ENCODE results near the gene DRD3. TPM values are rescaled to one million over a fixed set of nuclear protein-coding genes. Genes with fewer than 3 reads are reported as not detected.

DRD3 gene
- polyA plus RNA-seq, 5 donors = not detected

GRCh38 chr3:114186501-114186900, 7.6 kb upstream of the DRD3 start:
- no peak for DNase-seq

DNA sequence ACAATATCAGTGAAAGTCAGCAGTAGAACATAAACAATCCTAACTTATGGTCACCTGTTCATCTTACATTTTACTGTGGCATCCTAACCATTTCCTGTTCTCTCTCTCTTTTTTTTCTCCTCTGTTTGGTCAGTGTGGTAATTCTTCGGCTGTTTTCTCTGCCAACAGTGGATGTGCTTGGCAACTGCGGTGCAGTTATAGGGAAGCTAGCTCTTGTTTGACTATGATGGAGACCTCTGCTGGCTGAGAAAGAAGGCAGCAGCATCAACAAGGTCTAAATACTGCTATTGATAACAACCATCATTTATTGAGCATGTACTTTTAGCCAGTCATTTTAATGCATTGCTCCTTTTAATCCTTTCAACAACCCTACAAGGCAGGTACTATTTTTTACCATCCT, 723 bp upstream of the DRD3 start:
- DNase-seq = no peak

GRCh38 chr3:114176890-114177289, 2.0 kb downstream of the DRD3 start:
- DNase-seq = no peak

- no peak for DNase-seq
These were observed 2.4 kb downstream of the DRD3 start for GRCh38 chr3:114176487-114176886.

DNA sequence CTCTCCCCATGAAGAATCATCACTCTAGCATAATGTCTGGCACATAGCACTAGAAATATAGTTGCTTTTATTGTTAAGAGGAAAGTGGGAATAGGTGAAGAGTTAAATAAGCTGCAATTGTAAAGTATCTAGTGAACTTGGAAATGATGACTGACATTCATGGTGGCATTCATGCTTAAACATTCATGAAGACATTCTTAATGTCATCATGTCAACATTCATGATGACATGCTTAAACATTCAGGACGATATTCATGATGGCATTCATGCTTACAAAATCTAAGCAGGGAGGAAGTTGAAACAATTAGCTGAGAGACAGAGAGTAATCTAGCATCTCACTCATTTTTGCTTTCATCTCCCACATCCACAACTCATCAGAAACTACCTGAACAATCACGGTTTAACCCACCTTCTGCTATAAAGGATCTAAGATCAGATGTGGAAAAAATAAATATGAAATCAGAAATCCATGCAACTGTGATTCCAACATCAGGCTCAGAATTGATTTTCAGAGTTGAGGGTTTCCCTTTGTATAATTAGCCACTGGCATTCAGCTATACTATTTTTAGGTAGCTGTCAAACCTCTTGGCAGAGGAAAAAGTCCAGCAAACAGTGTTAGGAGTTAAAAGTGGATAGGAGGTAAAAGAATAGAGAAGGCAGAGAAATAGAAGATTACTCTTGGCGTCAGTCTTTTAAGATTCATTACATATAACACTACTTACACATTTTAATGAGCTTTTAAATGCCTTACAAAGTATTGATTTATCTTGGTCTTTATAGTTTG, 3.5 kb downstream of the DRD3 start:
- DNase-seq = no peak

DNA sequence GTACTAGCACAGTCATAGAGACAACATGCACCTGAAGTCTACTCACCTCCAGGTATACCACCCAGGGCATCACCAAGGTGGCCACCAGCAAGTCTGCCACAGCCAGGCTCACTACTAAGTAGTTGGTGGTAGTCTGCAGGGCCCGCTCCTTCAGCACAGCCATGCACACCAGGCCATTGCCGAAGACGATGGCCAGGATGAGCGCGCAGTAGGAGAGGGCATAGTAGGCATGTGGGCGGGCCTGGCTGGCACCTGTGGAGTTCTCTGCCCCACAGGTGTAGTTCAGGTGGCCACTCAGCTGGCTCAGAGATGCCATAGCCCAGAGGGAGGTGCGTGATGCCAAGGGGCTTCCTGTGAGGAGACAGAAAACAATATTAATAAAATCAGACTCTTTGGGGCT, 7.2 kb downstream of the DRD3 start:
- DNase-seq = no peak

- no peak for DNase-seq
These were observed 10.7 kb downstream of the DRD3 start for GRCh38 chr3:114168150-114168549.

GRCh38 chr3:114157321-114157720, 21.5 kb downstream of the DRD3 start:
- no peak for DNase-seq

DNA sequence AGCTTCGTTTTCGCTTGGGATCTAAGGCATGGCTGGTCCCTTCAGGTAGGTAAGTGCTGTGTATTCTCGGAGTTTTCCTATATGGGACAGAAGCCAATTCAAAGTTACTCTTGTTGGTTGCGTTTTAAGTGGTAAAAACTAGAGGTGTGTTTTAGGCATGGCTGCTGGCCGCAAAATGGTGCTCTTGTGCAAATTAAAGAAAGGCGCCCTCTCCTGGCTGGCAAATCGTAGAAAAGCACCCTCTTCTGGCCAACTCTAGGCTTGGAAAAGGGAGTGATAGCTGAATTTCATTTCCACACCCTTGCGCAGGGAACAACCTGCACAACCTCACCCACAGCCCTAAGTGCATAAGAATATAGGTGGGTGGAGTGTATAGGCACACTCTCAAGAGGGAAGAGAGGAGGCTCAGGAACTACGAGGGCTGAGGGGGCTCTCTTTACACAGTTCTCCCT, 23.5 kb downstream of the DRD3 start:
- DNase-seq = no peak

DNA sequence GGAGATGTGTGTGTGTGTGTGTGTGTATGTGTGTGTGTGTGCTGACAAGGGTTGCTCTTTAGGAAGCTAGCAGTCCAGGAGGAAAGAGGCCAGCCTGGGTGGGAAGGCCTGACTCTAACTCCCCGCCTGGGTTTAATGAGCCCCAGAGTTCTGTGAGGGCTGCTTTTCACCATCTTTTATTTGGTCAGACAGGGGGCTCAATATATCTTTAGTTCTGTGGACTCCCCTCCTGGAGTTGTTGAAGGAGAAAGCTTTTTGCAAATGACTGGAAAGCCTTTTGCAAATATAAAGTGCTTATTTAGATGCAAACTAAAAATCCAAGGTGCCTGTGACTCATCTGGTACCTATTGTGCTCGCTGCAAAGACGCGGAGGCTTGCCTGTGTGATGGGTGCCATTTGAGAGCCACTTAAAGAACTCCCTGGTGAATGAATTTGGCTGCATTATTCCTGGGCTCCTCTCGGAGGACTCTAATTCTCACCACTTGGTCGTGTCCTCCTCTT, 24.5 kb downstream of the DRD3 start:
- no peak for DNase-seq

DNA sequence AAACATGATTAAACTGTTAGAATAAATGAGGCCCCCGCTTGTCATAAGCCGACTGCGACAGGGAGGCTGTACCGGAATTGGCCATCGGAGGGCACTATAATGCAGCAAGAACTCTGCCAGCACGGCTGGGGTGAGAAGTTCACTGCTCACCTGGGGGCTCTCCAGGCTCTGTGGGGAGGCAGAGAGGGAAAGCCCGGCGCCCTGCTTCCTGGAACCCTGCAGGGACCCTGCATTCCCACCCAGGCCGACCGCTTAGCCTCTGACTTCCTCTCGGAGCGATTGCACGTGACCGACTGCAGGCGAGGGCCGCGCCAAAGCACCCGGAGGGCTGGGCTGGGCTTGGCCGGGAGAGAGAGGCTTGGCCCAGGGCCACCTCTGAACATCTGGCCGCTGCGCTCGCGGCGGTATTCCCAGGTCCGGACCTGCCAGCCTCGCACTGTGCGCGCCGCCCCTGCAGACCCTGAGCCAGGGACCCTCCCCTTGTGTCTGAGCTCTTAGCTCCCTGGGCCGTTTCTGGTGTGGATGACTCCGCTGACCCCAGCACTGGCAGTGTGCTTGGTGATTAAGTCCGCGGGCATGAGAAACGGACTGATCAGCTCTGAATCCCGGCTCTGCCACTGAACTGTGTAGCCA, 26.2 kb downstream of the DRD3 start:
- DNase-seq = peak; percentile 73 to 78

DNA sequence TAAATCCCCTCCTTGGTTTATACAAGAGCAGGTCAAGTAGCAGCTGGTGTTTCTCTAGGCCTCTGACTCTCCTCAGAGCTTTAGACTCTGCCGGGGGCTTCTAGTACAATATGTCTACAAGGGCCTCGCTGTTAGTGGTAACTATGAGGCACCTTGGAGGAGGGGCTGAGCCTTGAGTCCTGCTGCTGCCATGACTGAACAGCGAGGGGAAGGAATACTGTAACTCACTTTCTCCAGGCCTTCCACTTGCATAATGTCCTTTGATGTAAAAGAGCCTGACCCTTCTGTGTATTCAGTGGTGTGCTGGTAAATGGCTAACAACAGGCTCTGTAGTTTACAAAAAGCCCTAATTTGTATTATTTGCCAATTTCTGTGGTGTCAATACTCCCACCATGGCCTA, 27.8 kb downstream of the DRD3 start:
- no peak for DNase-seq

DNA sequence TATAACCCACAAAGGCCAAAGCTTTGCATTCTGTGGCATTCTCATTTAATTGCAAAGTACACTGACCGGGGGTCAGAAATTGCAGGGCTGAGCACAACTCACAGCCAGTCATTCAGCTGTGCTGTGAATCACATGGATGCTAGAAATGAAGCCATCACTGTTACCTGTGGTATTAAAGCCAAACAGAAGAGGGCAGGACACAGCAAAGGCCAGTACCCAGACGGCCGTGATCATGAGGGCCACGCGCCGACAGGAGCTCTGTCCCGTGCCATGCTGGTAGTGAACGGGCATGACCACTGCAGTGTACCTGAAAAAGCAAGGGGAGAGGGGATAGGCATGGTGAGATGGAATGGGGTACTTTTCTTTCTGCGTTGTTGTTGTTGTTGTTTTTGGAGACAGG, 31.6 kb downstream of the DRD3 start:
- no peak for DNase-seq

- no peak for DNase-seq
These were observed 33.8 kb downstream of the DRD3 start for GRCh38 chr3:114144909-114145688.

GRCh38 chr3:114143817-114144216, 35.0 kb downstream of the DRD3 start:
- no peak for DNase-seq

DNA sequence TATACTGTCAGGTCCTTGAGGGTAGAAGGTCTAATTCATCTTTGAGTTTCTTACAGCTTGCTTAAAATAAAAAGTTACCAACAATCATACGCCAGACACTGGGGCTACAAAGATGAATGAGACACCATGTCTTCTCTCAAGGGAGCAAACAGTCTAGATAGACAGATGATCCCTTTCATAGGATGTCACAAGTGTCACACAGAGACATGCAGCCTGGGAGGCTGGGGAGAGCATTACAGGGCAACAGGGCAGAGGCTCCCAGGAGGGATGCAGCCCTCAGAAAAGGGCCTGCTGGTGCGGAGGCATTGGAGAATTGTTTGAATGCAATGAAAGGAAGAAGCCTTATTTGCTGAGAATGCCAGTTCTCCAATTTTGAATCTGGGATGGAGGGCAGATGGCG, 39.0 kb downstream of the DRD3 start:
- no peak for DNase-seq

- no peak for DNase-seq
These were observed 44.9 kb downstream of the DRD3 start for GRCh38 chr3:114133947-114134346.

GRCh38 chr3:114132500-114132899, 46.4 kb downstream of the DRD3 start:
- DNase-seq = no peak

DNA sequence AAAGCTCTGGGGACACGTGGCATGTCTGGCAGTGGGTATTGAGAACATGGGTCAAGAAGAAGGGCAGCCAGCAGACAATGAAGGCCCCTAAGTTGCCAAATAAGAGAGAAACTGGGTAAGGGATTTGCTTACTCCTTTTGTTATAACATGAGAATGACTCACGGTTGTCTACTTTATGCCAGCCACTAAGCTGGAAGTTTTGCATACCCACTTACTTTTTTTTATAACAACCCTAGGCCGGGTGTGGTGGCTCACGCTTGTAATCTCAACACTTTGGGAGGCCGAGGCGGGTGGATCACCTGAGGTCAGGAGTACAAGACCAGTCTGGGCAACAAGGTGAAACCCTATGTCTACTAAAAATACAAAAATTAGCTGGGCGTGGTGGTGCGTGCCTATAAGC, 50.0 kb downstream of the DRD3 start:
- DNase-seq = no peak

DNA sequence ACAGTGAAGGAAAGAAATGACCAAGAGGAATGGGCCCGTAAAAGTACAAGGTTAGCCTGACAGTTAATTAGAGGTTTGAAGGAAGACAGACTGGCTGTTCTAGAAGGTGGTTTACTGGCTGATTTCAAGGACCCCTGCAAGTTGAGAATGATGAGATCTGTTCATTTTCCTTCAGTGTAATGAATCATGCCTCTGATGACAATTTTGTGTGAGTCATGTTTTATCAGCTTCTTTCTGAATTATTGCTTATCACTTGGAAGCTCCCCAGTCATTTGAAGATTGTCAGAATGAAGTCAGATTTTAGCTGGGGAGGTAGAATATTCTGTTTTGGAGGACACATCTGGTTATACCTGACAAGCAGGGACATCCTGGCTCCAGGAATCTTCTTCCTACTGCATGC, 50.6 kb downstream of the DRD3 start:
- DNase-seq = no peak

DNA sequence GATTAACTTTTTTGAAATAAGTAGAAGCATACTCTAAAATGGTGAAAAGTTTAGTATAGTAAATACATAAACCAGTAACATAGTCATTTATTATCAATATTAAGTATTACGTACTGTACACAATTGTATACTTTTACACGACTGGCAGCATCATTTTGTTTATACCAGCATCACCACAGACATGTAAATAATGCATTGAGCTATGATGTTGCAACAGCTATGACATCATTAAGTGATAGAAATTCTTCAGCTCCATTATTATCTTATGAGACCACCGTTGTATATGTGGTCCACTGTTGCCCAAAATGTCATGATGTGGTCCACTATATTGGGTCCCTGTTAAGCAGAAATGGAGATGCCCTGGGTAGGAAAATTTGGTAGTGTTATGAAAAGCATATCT, 51.3 kb downstream of the DRD3 start:
- no peak for DNase-seq

DNA sequence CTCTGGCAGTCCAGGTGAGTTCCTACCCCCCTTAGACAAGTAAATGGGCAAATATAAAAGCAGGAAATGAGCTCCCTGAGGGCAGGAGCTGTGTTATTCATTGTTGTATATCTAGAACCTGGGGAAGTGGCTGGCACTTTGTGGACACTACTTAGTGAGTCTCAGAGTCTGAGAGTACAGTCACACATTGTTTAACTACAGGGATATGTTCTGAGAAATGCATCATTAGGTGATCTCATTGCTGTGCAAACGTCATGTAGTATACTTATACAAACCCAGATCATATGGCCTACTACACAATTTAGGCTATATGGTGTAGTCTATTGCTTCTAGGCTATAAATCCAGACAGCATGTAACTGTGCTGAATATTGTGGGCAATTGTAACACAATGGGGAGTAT, 52.4 kb downstream of the DRD3 start:
- DNase-seq = no peak
